HG03175 (cell line): ENCODE measurements around the gene ITGA11.

Experiments
- ATAC-seq: cut with Tn5 transposase; IDR thresholded peaks from one replicate; pipeline ENCODE4 v1.9.1; 2021; ENCODE audit warnings: mild to moderate bottlenecking, moderate library complexity; ENCODE audit not compliant: unreplicated experiment

The ITGA11 gene

GRCh38 chr15:68360721-68361120 lies 71.2 kb downstream of the ITGA11 start:
- ATAC-seq = no peak

- no peak for ATAC-seq
These were observed 75.2 kb downstream of the ITGA11 start for GRCh38 chr15:68356778-68357177.

- no peak for ATAC-seq
These were observed 77.0 kb downstream of the ITGA11 start for GRCh38 chr15:68354923-68355322.

GRCh38 chr15:68354268-68354667 lies 77.7 kb downstream of the ITGA11 start:
- ATAC-seq = no peak

GRCh38 chr15:68353421-68354135 lies 78.4 kb downstream of the ITGA11 start:
- ATAC-seq = no peak

- ATAC-seq = no peak
These were observed 79.4 kb downstream of the ITGA11 start for GRCh38 chr15:68352401-68353062.

- no peak for ATAC-seq
These were observed 82.8 kb downstream of the ITGA11 start for GRCh38 chr15:68349151-68349550.

GRCh38 chr15:68348606-68349005 lies 83.4 kb downstream of the ITGA11 start:
- ATAC-seq = no peak

GRCh38 chr15:68348081-68348480 lies 83.9 kb downstream of the ITGA11 start:
- no peak for ATAC-seq

GRCh38 chr15:68347392-68347791 lies 84.6 kb downstream of the ITGA11 start:
- no peak for ATAC-seq

- ATAC-seq = no peak
These were observed 85.0 kb downstream of the ITGA11 start for GRCh38 chr15:68346979-68347378.

GRCh38 chr15:68345481-68345880 lies 86.5 kb downstream of the ITGA11 start:
- ATAC-seq = no peak

- no peak for ATAC-seq
These were observed 87.4 kb downstream of the ITGA11 start for GRCh38 chr15:68344600-68344999.

GRCh38 chr15:68343579-68344225 lies 88.3 kb downstream of the ITGA11 start:
- no peak for ATAC-seq

GRCh38 chr15:68341760-68342725 lies 89.9 kb downstream of the ITGA11 start:
- ATAC-seq = no peak

- ATAC-seq = no peak
These were observed 91.0 kb downstream of the ITGA11 start for GRCh38 chr15:68340726-68341671.

GRCh38 chr15:68339481-68339880 lies 92.5 kb downstream of the ITGA11 start:
- no peak for ATAC-seq

GRCh38 chr15:68337826-68338225 lies 94.1 kb downstream of the ITGA11 start:
- no peak for ATAC-seq

- ATAC-seq = no peak
These were observed 95.4 kb downstream of the ITGA11 start for GRCh38 chr15:68336516-68336915.

- no peak for ATAC-seq
These were observed 96.3 kb downstream of the ITGA11 start for GRCh38 chr15:68335655-68336054.
